ENCODE data around the gene PRC1. TPM values are rescaled to one million over a fixed set of nuclear protein-coding genes. Genes with fewer than 3 reads are reported as not detected.

PRC1 gene
- total RNA-seq, 2 donors from 2014 or later, result 13.5 to 37.0 TPM

GRCh38 chr15:90986790-90987507, 7.4 kb downstream of the PRC1 start:
- DNase-seq (ENCODE audit: low spot score), result no peak
- Histone ChIP-seq H3K4me1 (replicated peaks) (no peaks in the 10 kb centered on the region), H3K4me3 (no peak overlapping the region), H3K36me3 (no peaks in the 10 kb centered on the region), H3K9me3 (no peaks in the 10 kb centered on the region), H3K27ac (no peak overlapping the region), H3K27me3 (replicated peaks; ENCODE audit: insufficient read depth) (no peaks in the 10 kb centered on the region)
- TF ChIP-seq POLR2A (IDR thresholded peaks at IDR 0.05) (no peak), POLR2AphosphoS5 (IDR thresholded peaks at IDR 0.05) (no peak)
- TF ChIP-seq, protein P1, sequence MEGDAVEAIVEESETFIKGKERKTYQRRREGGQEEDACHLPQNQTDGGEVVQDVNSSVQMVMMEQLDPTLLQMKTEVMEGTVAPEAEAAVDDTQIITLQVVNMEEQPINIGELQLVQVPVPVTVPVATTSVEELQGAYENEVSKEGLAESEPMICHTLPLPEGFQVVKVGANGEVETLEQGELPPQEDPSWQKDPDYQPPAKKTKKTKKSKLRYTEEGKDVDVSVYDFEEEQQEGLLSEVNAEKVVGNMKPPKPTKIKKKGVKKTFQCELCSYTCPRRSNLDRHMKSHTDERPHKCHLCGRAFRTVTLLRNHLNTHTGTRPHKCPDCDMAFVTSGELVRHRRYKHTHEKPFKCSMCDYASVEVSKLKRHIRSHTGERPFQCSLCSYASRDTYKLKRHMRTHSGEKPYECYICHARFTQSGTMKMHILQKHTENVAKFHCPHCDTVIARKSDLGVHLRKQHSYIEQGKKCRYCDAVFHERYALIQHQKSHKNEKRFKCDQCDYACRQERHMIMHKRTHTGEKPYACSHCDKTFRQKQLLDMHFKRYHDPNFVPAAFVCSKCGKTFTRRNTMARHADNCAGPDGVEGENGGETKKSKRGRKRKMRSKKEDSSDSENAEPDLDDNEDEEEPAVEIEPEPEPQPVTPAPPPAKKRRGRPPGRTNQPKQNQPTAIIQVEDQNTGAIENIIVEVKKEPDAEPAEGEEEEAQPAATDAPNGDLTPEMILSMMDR (IDR thresholded peaks at IDR 0.05), result no peak
- intact Hi-C loops (cut with DNase I), result no loop called here
- 68% methylated on average over 11 of the region's 11 CpGs for WGBS

GRCh38 chr15:90982135-90982534, 12.2 kb downstream of the PRC1 start:
- H3K4me1 ChIP-seq (replicated peaks), result no peaks in the 10 kb centered on the region
- no peak overlapping the region for H3K4me3 ChIP-seq
- H3K27me3 ChIP-seq (replicated peaks; ENCODE audit: insufficient read depth), result no peaks in the 10 kb centered on the region
- no peaks in the 10 kb centered on the region for H3K36me3 ChIP-seq
- no peaks in the 10 kb centered on the region for H3K9me3 ChIP-seq
- TF ChIP-seq POLR2AphosphoS5 (IDR thresholded peaks at IDR 0.05), result no peak
- no peak for TF ChIP-seq POLR2A (IDR thresholded peaks at IDR 0.05)
- TF ChIP-seq, protein P1 (IDR thresholded peaks at IDR 0.05), result no peak
- 84% methylated on average over 5 of the region's 5 CpGs for WGBS
- DNase-seq (ENCODE audit: low spot score), result no peak
- no peak overlapping the region for H3K27ac ChIP-seq
- intact Hi-C loops (cut with DNase I), result no loop called here

- no peak for DNase-seq (ENCODE audit: low spot score)
- intact Hi-C loops (cut with DNase I), result no loop called here
- H3K4me3 ChIP-seq, result no peak overlapping the region
- TF ChIP-seq, protein P1 (IDR thresholded peaks at IDR 0.05), result no peak
- TF ChIP-seq POLR2A (IDR thresholded peaks at IDR 0.05) (no peak), POLR2AphosphoS5 (IDR thresholded peaks at IDR 0.05) (no peak)
- no peaks in the 10 kb centered on the region for H3K27me3 ChIP-seq (replicated peaks; ENCODE audit: insufficient read depth)
- H3K36me3 ChIP-seq, result no peaks in the 10 kb centered on the region
- H3K4me1 ChIP-seq (replicated peaks), result no peaks in the 10 kb centered on the region
- no peaks in the 10 kb centered on the region for H3K9me3 ChIP-seq
- H3K27ac ChIP-seq, result no peak overlapping the region
- WGBS, result 87% methylated on average over 6 of the region's 6 CpGs
These were observed 12.7 kb downstream of the PRC1 start for GRCh38 chr15:90981681-90982080.

DNA sequence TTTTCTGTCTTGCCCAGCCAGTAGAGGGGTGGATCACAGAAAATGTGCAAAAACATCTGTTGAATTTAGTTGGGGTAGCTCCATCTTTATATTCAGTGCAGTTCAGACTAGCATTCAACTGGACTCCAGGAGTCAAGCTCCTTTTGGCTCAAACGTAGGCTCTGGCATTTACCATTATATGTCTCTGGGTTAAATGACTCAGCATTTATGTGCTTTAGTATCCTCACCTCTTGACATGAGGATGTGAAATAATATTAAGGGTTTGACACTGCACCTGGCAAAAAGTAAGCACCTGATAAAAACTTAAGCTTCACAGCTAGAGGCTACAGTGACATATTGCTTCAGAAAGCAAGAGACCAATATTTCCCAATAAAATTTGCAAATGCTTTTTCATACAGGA, 14.8 kb downstream of the PRC1 start:
- intact Hi-C loops (cut with DNase I), result no loop called here
- Histone ChIP-seq H3K9me3 (no peaks in the 10 kb centered on the region), H3K4me3 (no peak overlapping the region), H3K36me3 (no peaks in the 10 kb centered on the region), H3K4me1 (replicated peaks) (no peaks in the 10 kb centered on the region), H3K27ac (no peak overlapping the region), H3K27me3 (replicated peaks; ENCODE audit: insufficient read depth) (no peaks in the 10 kb centered on the region)
- 57% methylated on average over 1 of the region's 1 CpG for whole genome bisulfite sequencing
- TF ChIP-seq, protein P1 (IDR thresholded peaks at IDR 0.05), result no peak
- no peak for TF ChIP-seq POLR2A (IDR thresholded peaks at IDR 0.05)
- TF ChIP-seq POLR2AphosphoS5 (IDR thresholded peaks at IDR 0.05), result no peak
- no peak for DNase-seq (ENCODE audit: low spot score)

- intact Hi-C loops (cut with DNase I), result no loop called here
- TF ChIP-seq, protein P1 (IDR thresholded peaks at IDR 0.05), result no peak
- TF ChIP-seq POLR2AphosphoS5 (IDR thresholded peaks at IDR 0.05) (no peak), POLR2A (IDR thresholded peaks at IDR 0.05) (no peak)
- DNase-seq (ENCODE audit: low spot score), result no peak
- H3K4me3 ChIP-seq, result no peak overlapping the region
- no peaks in the 10 kb centered on the region for H3K4me1 ChIP-seq (replicated peaks)
- no peaks in the 10 kb centered on the region for H3K9me3 ChIP-seq
- 90% methylated on average over 21 of the region's 21 CpGs for WGBS
- H3K36me3 ChIP-seq, result no peaks in the 10 kb centered on the region
- no peak overlapping the region for H3K27ac ChIP-seq
- H3K27me3 ChIP-seq (replicated peaks; ENCODE audit: insufficient read depth), result no peaks in the 10 kb centered on the region
These were observed 20.1 kb downstream of the PRC1 start for GRCh38 chr15:90974216-90974615.

Data from prostate gland (tissue), 2 donors.